ENCODE results near the gene GSDMA.

GSDMA gene

GRCh38 chr17:39955726-39956225, 7.0 kb upstream of the GSDMA start:
- DNase-seq (ENCODE audit: low spot score): no peak
- in situ Hi-C loops (cut with MboI; ENCODE audit: low pct_unique_long_range_greater_than_20kb, low sequenced_read_pairs, unreplicated experiment): no loop called here

GRCh38 chr17:39960524-39961041, 2.2 kb upstream of the GSDMA start:
- in situ Hi-C loops (cut with MboI; ENCODE audit: low pct_unique_long_range_greater_than_20kb, low sequenced_read_pairs, unreplicated experiment): no loop called here
- no peak for TF ChIP-seq CTCF (IDR thresholded peaks at IDR 0.05; ENCODE audit: extremely low read depth, insufficient read depth, missing control alignments)
- no peak for DNase-seq (ENCODE audit: low spot score)

More at GRCh38 chr17:39955726-39956225, 7.0 kb upstream of the GSDMA start:
- TF ChIP-seq CTCF (IDR thresholded peaks at IDR 0.05; ENCODE audit: extremely low read depth, insufficient read depth, missing control alignments): no peak

GRCh38 chr17:39963829-39964228, 1.0 kb downstream of the GSDMA start:
- DNase-seq (ENCODE audit: low spot score): no peak

GRCh38 chr17:39965017-39965699, 2.4 kb downstream of the GSDMA start:
- DNase-seq (ENCODE audit: low spot score): no peak
- in situ Hi-C loops (cut with MboI; ENCODE audit: low pct_unique_long_range_greater_than_20kb, low sequenced_read_pairs, unreplicated experiment): no loop called here
- TF ChIP-seq CTCF (IDR thresholded peaks at IDR 0.05; ENCODE audit: extremely low read depth, insufficient read depth, missing control alignments): no peak

More at GRCh38 chr17:39963829-39964228, 1.0 kb downstream of the GSDMA start:
- TF ChIP-seq CTCF (IDR thresholded peaks at IDR 0.05; ENCODE audit: extremely low read depth, insufficient read depth, missing control alignments): no peak
- in situ Hi-C loops (cut with MboI; ENCODE audit: low pct_unique_long_range_greater_than_20kb, low sequenced_read_pairs, unreplicated experiment): no loop called here

GRCh38 chr17:39966771-39967170, 4.0 kb downstream of the GSDMA start:
- DNase-seq (ENCODE audit: low spot score): no peak
- in situ Hi-C loops (cut with MboI; ENCODE audit: low pct_unique_long_range_greater_than_20kb, low sequenced_read_pairs, unreplicated experiment): no loop called here
- no peak for TF ChIP-seq CTCF (IDR thresholded peaks at IDR 0.05; ENCODE audit: extremely low read depth, insufficient read depth, missing control alignments)

GRCh38 chr17:39968761-39969160, 6.0 kb downstream of the GSDMA start:
- no peak for DNase-seq (ENCODE audit: low spot score)
- TF ChIP-seq CTCF (IDR thresholded peaks at IDR 0.05; ENCODE audit: extremely low read depth, insufficient read depth, missing control alignments): no peak
- in situ Hi-C loops (cut with MboI; ENCODE audit: low pct_unique_long_range_greater_than_20kb, low sequenced_read_pairs, unreplicated experiment): no loop called here
